H1 (cell line): ENCODE data around the gene TOP1. TPM values are rescaled to one million over a fixed set of nuclear protein-coding genes. Genes with fewer than 3 reads are reported as not detected.

Source experiments
- CTCF ChIA-PET: fragments of 300-600 bp; sonication (Branson Sonifier 250); formaldehyde crosslinking; loops from one replicate; lab custom pipeline; 2021; ENCODE audit not compliant: partially characterized antibody; lab: Charles Lee
- POLR2A ChIA-PET: fragments of 300-600 bp; sonication (Branson Sonifier 250); formaldehyde crosslinking; loops from one replicate; lab custom pipeline; 2021; ENCODE audit warnings: inconsistent platforms; ENCODE audit not compliant: partially characterized antibody; lab: Charles Lee
- DNase-seq, 2 experiments: peaks; one replicate each; pipeline versions ENCODE4 v3.0.0 to v3.0.0-alpha.2; 2010 to 2022; ENCODE audit warnings: low spot score in 2 of 2, low read depth in 1 of 2, mixed read lengths in 1 of 2
- FAIRE-seq: peaks from 2 replicates; lab custom pipeline; 2011; peaks lifted over from hg19 to GRCh38; lab: Jason Lieb, UNC
- H2AFZ ChIP-seq: 2 replicates; pipeline ENCODE4 v1.8.1; 2012; ENCODE audit warnings: low read length, inconsistent platforms
- H2AK5ac ChIP-seq: 2 replicates; pipeline ENCODE4 v1.6.1; 2013; ENCODE audit warnings: low read depth, low read length
- H2BK120ac ChIP-seq: replicated peaks from 2 replicates; pipeline ENCODE3; 2013; ENCODE audit warnings: low read depth, low read length, inconsistent platforms
- H2BK12ac ChIP-seq: 2 replicates; pipeline ENCODE4 v1.6.1; 2013; ENCODE audit warnings: low read depth, low read length
- H2BK15ac ChIP-seq: 2 replicates; pipeline ENCODE4 v1.6.1; 2013; ENCODE audit warnings: low read length
- H2BK20ac ChIP-seq: 2 replicates; pipeline ENCODE4 v1.6.1; 2013; ENCODE audit warnings: low read length
- H2BK5ac ChIP-seq: 2 replicates; pipeline ENCODE4 v1.6.1; 2013; ENCODE audit warnings: low read depth, low read length
- H3K14ac ChIP-seq: 2 replicates; pipeline ENCODE4 v1.6.1; 2013; ENCODE audit warnings: inconsistent platforms; ENCODE audit not compliant: insufficient read length
- H3K18ac ChIP-seq: 2 replicates; pipeline ENCODE4 v1.6.1; 2013; ENCODE audit warnings: low read length; ENCODE audit errors: extremely low read depth
- H3K23ac ChIP-seq: 2 replicates; pipeline ENCODE4 v1.6.1; 2013; ENCODE audit warnings: inconsistent platforms; ENCODE audit not compliant: insufficient read length
- H3K23me2 ChIP-seq: 2 replicates; pipeline ENCODE4 v1.6.1; 2013; ENCODE audit warnings: low read depth, low read length
- H3K27ac ChIP-seq: 2 replicates; pipeline ENCODE4 v1.6.1; 2011; ENCODE audit warnings: low read depth, low read length, inconsistent platforms
- H3K27me3 ChIP-seq, 4 experiments: replicated peaks in 1 of 4; 1 replicate in 1 of 4; 2 replicates in 3 of 4; pipeline versions ENCODE4 v1.6.1 to v1.8.1; 2011 to 2013; ENCODE audit warnings: low read length in 3 of 4, mild to moderate bottlenecking in 3 of 4, inconsistent platforms in 2 of 4, mixed read lengths in 2 of 4, moderate library complexity in 1 of 4; ENCODE audit not compliant: control insufficient read depth in 3 of 4, insufficient read depth in 3 of 4; ENCODE audit errors: extremely low read depth in 1 of 4
- H3K36me3 ChIP-seq, 4 experiments: 2 replicates each; pipeline versions ENCODE4 v1.6.1 to v1.8.1; 2011 to 2013; ENCODE audit warnings: mild to moderate bottlenecking in 4 of 4, low read length in 3 of 4, moderate library complexity in 2 of 4, control low read depth in 1 of 4, inconsistent platforms in 1 of 4; ENCODE audit not compliant: insufficient read depth in 4 of 4, control insufficient read depth in 2 of 4
- H3K4ac ChIP-seq: replicated peaks from 2 replicates; pipeline ENCODE3; 2013; ENCODE audit warnings: low read length, low read depth, mixed read lengths, inconsistent platforms; ENCODE audit not compliant: insufficient read length
- H3K4me1 ChIP-seq, 4 experiments: replicated peaks in 1 of 4; 1 replicate in 1 of 4; 2 replicates in 3 of 4; pipeline versions ENCODE4 v1.6.1 to v1.8.1; 2011 to 2013; ENCODE audit warnings: low read length in 3 of 4, inconsistent platforms in 2 of 4, mixed read lengths in 1 of 4; ENCODE audit not compliant: insufficient read depth in 4 of 4, control insufficient read depth in 3 of 4
- H3K4me2 ChIP-seq, 2 experiments: 2 replicates each; pipeline versions ENCODE4 v1.6.1 to v1.8.1; 2011 to 2013; ENCODE audit warnings: low read depth in 2 of 2, low read length in 2 of 2, control low read depth in 1 of 2, inconsistent platforms in 1 of 2, mild to moderate bottlenecking in 1 of 2; ENCODE audit not compliant: insufficient read depth in 1 of 2
- H3K4me3 ChIP-seq, 4 experiments: fragments of 200-600, 300-600 bp in 1 of 4; sonication (generic), shearing (Covaris generic), sonication (Bioruptor Twin) in 1 of 4; 2 replicates each; pipeline versions ENCODE4 v1.5.1 to v1.8.1; 2011 to 2016; ENCODE audit warnings: low read length in 4 of 4, low read depth in 3 of 4, control low read depth in 2 of 4, inconsistent platforms in 2 of 4, mild to moderate bottlenecking in 2 of 4, mixed read lengths in 1 of 4, moderate library complexity in 1 of 4; ENCODE audit not compliant: insufficient read depth in 2 of 4; ENCODE audit errors: extremely low read depth in 1 of 4
- H3K56ac ChIP-seq: replicated peaks from 2 replicates; pipeline ENCODE3; 2013; ENCODE audit warnings: low read depth, mild to moderate bottlenecking, mixed read lengths, low read length, inconsistent platforms; ENCODE audit not compliant: insufficient read length
- H3K79me1 ChIP-seq: 2 replicates; pipeline ENCODE4 v1.6.1; 2013; ENCODE audit warnings: low read depth, low read length, control low read depth
- H3K79me2 ChIP-seq, 2 experiments: 2 replicates each; pipeline versions ENCODE4 v1.6.1 to v1.8.1; 2012 to 2013; ENCODE audit warnings: low read length in 2 of 2, mild to moderate bottlenecking in 2 of 2, inconsistent platforms in 1 of 2; ENCODE audit not compliant: insufficient read depth in 2 of 2, control insufficient read depth in 1 of 2
- H3K9ac ChIP-seq, 4 experiments: replicated peaks in 1 of 4; 1 replicate in 1 of 4; 2 replicates in 3 of 4; pipeline versions ENCODE4 v1.6.1 to v1.8.1; 2011 to 2013; ENCODE audit warnings: low read depth in 3 of 4, low read length in 3 of 4, control low read depth in 2 of 4, mild to moderate bottlenecking in 2 of 4, moderate library complexity in 2 of 4, inconsistent platforms in 1 of 4; ENCODE audit errors: extremely low read depth in 1 of 4
- H3K9me3 ChIP-seq, 2 experiments: 2 replicates each; pipeline versions ENCODE4 v1.6.1 to v1.8.1; 2012 to 2013; ENCODE audit warnings: mild to moderate bottlenecking in 2 of 2, moderate library complexity in 2 of 2, control low read depth in 1 of 2, inconsistent platforms in 1 of 2, low read depth in 1 of 2, low read length in 1 of 2, mixed read lengths in 1 of 2; ENCODE audit not compliant: insufficient read depth in 2 of 2
- H4K20me1 ChIP-seq, 2 experiments: replicated peaks in 1 of 2; 2 replicates each; pipeline versions ENCODE3 to v1.8.1; 2011 to 2013; ENCODE audit warnings: inconsistent platforms in 2 of 2, low read length in 2 of 2, mild to moderate bottlenecking in 1 of 2; ENCODE audit not compliant: insufficient read depth in 2 of 2, control insufficient read depth in 1 of 2
- H4K5ac ChIP-seq: 2 replicates; pipeline ENCODE4 v1.6.1; 2013; ENCODE audit warnings: low read length, low read depth, mixed read lengths, inconsistent platforms; ENCODE audit not compliant: insufficient read length
- H4K8ac ChIP-seq: 2 replicates; pipeline ENCODE4 v1.8.0; 2013; ENCODE audit warnings: mild to moderate bottlenecking, moderate library complexity, low read length, inconsistent platforms; ENCODE audit not compliant: insufficient read depth; ENCODE audit errors: extremely low read depth
- H4K91ac ChIP-seq: replicated peaks from 2 replicates; pipeline ENCODE3; 2013; ENCODE audit warnings: low read length, mixed read lengths, inconsistent platforms; ENCODE audit not compliant: insufficient read length
- GTF2F1 ChIP-seq: IDR thresholded peaks from 2 replicates; pipeline ENCODE4 v1.6.1; 2012; ENCODE audit warnings: low read depth, low read length, improper control_type of control experiment, borderline replicate concordance
- KDM4A ChIP-seq: IDR thresholded peaks from one replicate; pipeline ENCODE4 v1.7.1; 2012; ENCODE audit warnings: low read depth, mild to moderate bottlenecking, moderate library complexity, low read length, inconsistent platforms; ENCODE audit not compliant: severe bottlenecking
- POLR2AphosphoS5 ChIP-seq: IDR thresholded peaks from 2 replicates; pipeline ENCODE4 v1.6.1; 2011; ENCODE audit warnings: low read depth, low read length
- RAD21 ChIP-seq, 2 experiments: IDR thresholded peaks in 1 of 2; conservative IDR thresholded peaks in 1 of 2; 2 replicates each; pipeline ENCODE4 v1.6.1; 2011; ENCODE audit warnings: low read depth in 2 of 2, low read length in 2 of 2, improper control_type of control experiment in 1 of 2, inconsistent platforms in 1 of 2, mild to moderate bottlenecking in 1 of 2, moderate library complexity in 1 of 2
- SP2 ChIP-seq: IDR thresholded peaks from 2 replicates; pipeline ENCODE4 v1.6.1; 2012; ENCODE audit warnings: mild to moderate bottlenecking, low read length, inconsistent platforms
- ZNF274 ChIP-seq: IDR thresholded peaks from 2 replicates; pipeline ENCODE4 v1.7.0; 2012; ENCODE audit warnings: low read length, borderline replicate concordance; ENCODE audit errors: extremely low read depth
- WGBS, 2 experiments: shearing (Covaris generic) in 1 of 2; methylation state at CpG; one replicate each; pipeline versions ENCODE4 v1.1.6 to v1.1.7; 2013 to 2015; ENCODE audit warnings: low lambda C conversion rate in 2 of 2, mixed read lengths in 2 of 2, inconsistent platforms in 1 of 2, low coverage in 1 of 2, missing lambda C conversion rate in 1 of 2; ENCODE audit not compliant: insufficient replicate concordance in 2 of 2, insufficient coverage in 1 of 2, insufficient read length in 1 of 2; ENCODE audit errors: extremely low coverage in 1 of 2, missing lambda C conversion rate in 1 of 2; 5-methylcytosine and 5-hydroxymethylcytosine counted together
- polyA plus RNA-seq, 7 experiments: library from polyadenylated mRNA; depleted of rRNA in 3 of 7; stranded (reverse) in 5 of 7; unstranded in 2 of 7; fragments of >200 nt in 5 of 7; fragments of 200-250 nt in 2 of 7; gene quantifications; 1 replicate in 5 of 7; 2 replicates in 1 of 7; 4 replicates in 1 of 7; pipeline versions ENCODE4 v1.2.1 to v1.2.3, GENCODE V29; 2011 to 2013; ENCODE audit warnings: missing spikeins in 2 of 7, mixed read lengths in 2 of 7
- total RNA-seq: library from RNA; stranded (reverse); fragmentation: NEBNext Ultra II Directional; extraction: Animal tissue kit (Norgen Biotek cat#: 25700); gene quantifications from 2 replicates; pipeline ENCODE4 v1.2.1, GENCODE V29; 2021
- TF ChIP-seq, protein P1 (sequence below): IDR thresholded peaks from 2 replicates; pipeline ENCODE4 v1.6.1; 2011; ENCODE audit warnings: low read depth, mild to moderate bottlenecking, low read length; ENCODE audit not compliant: insufficient read depth
- TF ChIP-seq, protein P2 (sequence below): IDR thresholded peaks from 2 replicates; pipeline ENCODE4 v1.6.1; 2012; ENCODE audit warnings: low read length, inconsistent platforms

Gene TOP1
- total and polyA plus RNA-seq, 2 of the 8 experiments (the other 6 are each of a cell fraction or from before 2014, with no cell fraction given) = 7.4 to 108 TPM

GRCh38 chr20:41143354-41143753 lies 114.7 kb downstream of the TOP1 start:
- Histone ChIP-seq H3K27me3 (no peaks in the 10 kb centered on the region), H3K56ac (no peak overlapping the region), H2BK15ac (no peak overlapping the region), H2AK5ac (no peak overlapping the region; the same call in 1 of the 2 replicates), H4K8ac (no peak overlapping the region), H3K4me2 (no peak overlapping the region), H3K18ac (no peak overlapping the region), H3K23me2 (peaks cover 4% of the 10 kb centered on the region; the same call in 1 of the 2 replicates), H3K9ac (no peak overlapping the region), H3K36me3 (peaks cover 0 to 4% (median 0%) of the 10 kb centered on the region in 4 experiments; a peak in 1 of 8 replicates), H2BK20ac (no peak overlapping the region), H3K9me3 (no peaks in the 10 kb centered on the region), H2AFZ (no peak overlapping the region), H3K4me3 (no peak overlapping the region), H2BK12ac (no peak overlapping the region), H4K5ac (no peak overlapping the region), H2BK5ac (no peak overlapping the region), H2BK120ac (no peak overlapping the region), H3K23ac (no peak overlapping the region), H3K4me1 (peaks cover 14 to 41% (median 27%) of the 10 kb centered on the region in 4 experiments), H3K79me1 (peaks cover 46% of the 10 kb centered on the region), H3K4ac (no peak overlapping the region), H4K20me1 (peaks cover 46 to 73% of the 10 kb centered on the region in 2 experiments), H3K14ac (no peak overlapping the region), H4K91ac (no peak overlapping the region), H3K27ac (no peak overlapping the region), H3K79me2 (peaks cover 93 to 100% of the 10 kb centered on the region in 2 experiments)
- FAIRE-seq (no peak), DNase-seq (no peak)
- 72% methylated on average over 2 of the region's 2 CpGs; no CpG with 5 or more reads in 1 of the 2 experiments for WGBS, 2 experiments
- POLR2A ChIA-PET = interaction anchor here (1.5 to 3.1 kb wide), 3 partner anchors 9 to 13 kb away, joined by 4 to 14 read pairs (median 10); no protein-coding TSS in a partner anchor
- CTCF ChIA-PET = interaction anchor here (0.7 to 2.9 kb wide), 5 partner anchors 8 to 180 kb away, joined by 3 to 12 read pairs (median 4); no protein-coding TSS in a partner anchor
- no peak for TF ChIP-seq POLR2AphosphoS5
- TF ChIP-seq, protein P1, sequence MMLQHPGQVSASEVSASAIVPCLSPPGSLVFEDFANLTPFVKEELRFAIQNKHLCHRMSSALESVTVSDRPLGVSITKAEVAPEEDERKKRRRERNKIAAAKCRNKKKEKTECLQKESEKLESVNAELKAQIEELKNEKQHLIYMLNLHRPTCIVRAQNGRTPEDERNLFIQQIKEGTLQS = no peak
- TF ChIP-seq SP2 = no peak
- TF ChIP-seq, protein P2, sequence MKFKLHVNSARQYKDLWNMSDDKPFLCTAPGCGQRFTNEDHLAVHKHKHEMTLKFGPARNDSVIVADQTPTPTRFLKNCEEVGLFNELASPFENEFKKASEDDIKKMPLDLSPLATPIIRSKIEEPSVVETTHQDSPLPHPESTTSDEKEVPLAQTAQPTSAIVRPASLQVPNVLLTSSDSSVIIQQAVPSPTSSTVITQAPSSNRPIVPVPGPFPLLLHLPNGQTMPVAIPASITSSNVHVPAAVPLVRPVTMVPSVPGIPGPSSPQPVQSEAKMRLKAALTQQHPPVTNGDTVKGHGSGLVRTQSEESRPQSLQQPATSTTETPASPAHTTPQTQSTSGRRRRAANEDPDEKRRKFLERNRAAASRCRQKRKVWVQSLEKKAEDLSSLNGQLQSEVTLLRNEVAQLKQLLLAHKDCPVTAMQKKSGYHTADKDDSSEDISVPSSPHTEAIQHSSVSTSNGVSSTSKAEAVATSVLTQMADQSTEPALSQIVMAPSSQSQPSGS = no peak
- no peak for TF ChIP-seq KDM4A
- no peak for TF ChIP-seq GTF2F1
- TF ChIP-seq ZNF274 = no peak
- TF ChIP-seq RAD21 (IDR thresholded peaks at IDR 0.05 in 1 of 2, conservative IDR thresholded peaks at IDR 0.05 in 1 of 2; ENCODE audit: low read depth in 2 of 2, low read length in 2 of 2) = no peak
